ENCODE results near the gene ELP4.

DNA sequence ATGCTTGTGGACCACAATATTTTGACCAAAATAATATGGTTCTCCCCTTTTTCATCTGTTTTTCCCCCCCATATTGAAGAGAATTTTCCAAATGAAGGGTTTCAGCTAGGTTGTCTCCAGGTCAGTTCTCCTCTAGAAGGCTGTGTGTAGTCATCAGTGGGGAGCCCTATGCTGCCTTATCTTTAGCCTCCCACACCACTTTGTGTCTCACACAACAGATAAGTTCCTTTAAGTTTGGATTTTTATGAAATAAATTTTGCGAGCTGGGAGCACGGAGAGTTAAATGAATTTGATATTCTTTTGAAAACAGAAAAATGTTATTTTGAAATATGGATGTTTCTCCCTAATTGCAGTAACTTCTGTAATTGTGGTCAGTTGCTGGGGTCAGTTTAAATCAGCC is 272.7 kb downstream of the ELP4 start:
- TF ChIP-seq CTCF (IDR thresholded peaks at IDR 0.05; ENCODE audit: borderline replicate concordance, extremely low read depth, low read length, poor library complexity, severe bottlenecking) (no peak), EZH2 (IDR thresholded peaks at IDR 0.05; ENCODE audit: borderline replicate concordance, low read depth, low read length, severe bottlenecking) (no peak)
